Renal cortex interstitium (tissue), 15 donors: Measurements from ENCODE around the gene TCAF2. TPM values are rescaled to one million over a fixed set of nuclear protein-coding genes. Genes with fewer than 3 reads are reported as not detected.
"Not testable (repeated sequence)": the region's sequence is repeated elsewhere in the genome, so short reads cannot be mapped to it uniquely, and the experiment has no call there.

Experiments used
- DNase-seq, 11 donors: peaks; one replicate each; pipeline ENCODE4 v3.0.0-alpha.2; 2013; ENCODE audit warnings: low read depth in 9 of 11, low spot score in 4 of 11; ENCODE audit errors: extremely low read depth in 1 of 11
- long read RNA-seq, 16 experiments: transcript quantifications; one replicate each; lab custom pipeline, GENCODE V29; 2026
- polyA plus RNA-seq, 3 donors: library from polyadenylated mRNA; unstranded; fragments of 120-200 nt; gene quantifications; one replicate each; pipeline ENCODE4 v1.2.1, GENCODE V29; 2013; ENCODE audit not compliant: insufficient read length in 3 of 3

The TCAF2 gene
- 1 to 10 TPM; 2.3 to 3.8 (median 3.0) TPM for polyA plus RNA-seq
- long read RNA-seq, donor 1 = 0 reads
- long read RNA-seq, donor 2 = 0 reads
- long read RNA-seq, donor 3, partial matches to known transcripts = 42 of 57 reads
- long read RNA-seq, donor 3, other reads (novel, unspliced or antisense) = 15 of 57 reads
- long read RNA-seq, donor 4 = 0 reads
- long read RNA-seq, donor 5 = 0 reads
- long read RNA-seq, donor 6 = 0 reads
- long read RNA-seq, donor 7 = 0 reads
- long read RNA-seq, donor 8 = 0 reads
- long read RNA-seq, donor 9 = 0 reads
- long read RNA-seq, donor 10 = 0 reads
- long read RNA-seq, donor 11 = 0 reads
- long read RNA-seq, donor 12 = 0 reads
- long read RNA-seq, donor 13 = 0 reads
- long read RNA-seq, donor 14 = 0 reads
- long read RNA-seq, donor 15 = 0 reads
- long read RNA-seq, donor 16, full-length matches to known transcripts = 1 of 17 reads
- long read RNA-seq, donor 16, partial matches to known transcripts = 16 of 17 reads
- long read RNA-seq, donor 16, other reads (novel, unspliced or antisense) = 0 of 17 reads

- DNase-seq = not testable (repeated sequence)
Observed at GRCh38 chr7:143620646-143621045, at the start of gene TCAF2. TSS of gene TCAF2 (plus strand) at chr7:143620974.

- not testable (repeated sequence) for DNase-seq
Observed at GRCh38 chr7:143571501-143571900, 49.3 kb upstream of the TCAF2 start, which contains the start of gene CTAGE15. TSS of gene CTAGE15 (plus strand) at chr7:143571801. CDS start at chr7:143571818, 17 bp downstream.

GRCh38 chr7:143588183-143588582, 32.6 kb upstream of the TCAF2 start:
- not testable (repeated sequence) for DNase-seq

GRCh38 chr7:143589897-143590296, 30.9 kb upstream of the TCAF2 start:
- DNase-seq = not testable (repeated sequence)

GRCh38 chr7:143598086-143598485, 22.7 kb upstream of the TCAF2 start:
- not testable (repeated sequence) for DNase-seq

GRCh38 chr7:143603549-143603948, 17.2 kb upstream of the TCAF2 start:
- DNase-seq = not testable (repeated sequence)

GRCh38 chr7:143606088-143606487, 14.7 kb upstream of the TCAF2 start:
- DNase-seq = not testable (repeated sequence)

- not testable (repeated sequence) for DNase-seq
Observed at GRCh38 chr7:143615545-143615944, 5.2 kb upstream of the TCAF2 start.

GRCh38 chr7:143617204-143617603, 3.6 kb upstream of the TCAF2 start:
- not testable (repeated sequence) for DNase-seq

- DNase-seq = not testable (repeated sequence)
Observed at GRCh38 chr7:143620058-143620457, 716 bp upstream of the TCAF2 start.

- not testable (repeated sequence) for DNase-seq
Observed at GRCh38 chr7:143621175-143621574, 401 bp downstream of the TCAF2 start.

- not testable (repeated sequence) for DNase-seq
Observed at GRCh38 chr7:143622130-143622529, 1.4 kb downstream of the TCAF2 start.

GRCh38 chr7:143630653-143631052, 9.9 kb downstream of the TCAF2 start:
- not testable (repeated sequence) for DNase-seq

- not testable (repeated sequence) for DNase-seq
Observed at GRCh38 chr7:143632506-143632905, 11.7 kb downstream of the TCAF2 start.

GRCh38 chr7:143633013-143633618, 12.3 kb downstream of the TCAF2 start:
- DNase-seq = not testable (repeated sequence)

GRCh38 chr7:143635364-143636240, 14.8 kb downstream of the TCAF2 start:
- not testable (repeated sequence) for DNase-seq

GRCh38 chr7:143639372-143639771, 18.6 kb downstream of the TCAF2 start:
- DNase-seq = not testable (repeated sequence)

GRCh38 chr7:143640528-143641189, 19.9 kb downstream of the TCAF2 start:
- DNase-seq = not testable (repeated sequence)
